GM21423 (cell line): Measurements from ENCODE around the gene USP4.
"Not testable (repeated sequence)": the region's sequence is repeated elsewhere in the genome, so short reads cannot be mapped to it uniquely, and the experiment has no call there.

Experiments used
- ATAC-seq: cut with Tn5 transposase; IDR thresholded peaks from one replicate; pipeline ENCODE4 v1.9.1; 2021; ENCODE audit warnings: mild to moderate bottlenecking, moderate library complexity; ENCODE audit not compliant: unreplicated experiment

The USP4 gene

DNA sequence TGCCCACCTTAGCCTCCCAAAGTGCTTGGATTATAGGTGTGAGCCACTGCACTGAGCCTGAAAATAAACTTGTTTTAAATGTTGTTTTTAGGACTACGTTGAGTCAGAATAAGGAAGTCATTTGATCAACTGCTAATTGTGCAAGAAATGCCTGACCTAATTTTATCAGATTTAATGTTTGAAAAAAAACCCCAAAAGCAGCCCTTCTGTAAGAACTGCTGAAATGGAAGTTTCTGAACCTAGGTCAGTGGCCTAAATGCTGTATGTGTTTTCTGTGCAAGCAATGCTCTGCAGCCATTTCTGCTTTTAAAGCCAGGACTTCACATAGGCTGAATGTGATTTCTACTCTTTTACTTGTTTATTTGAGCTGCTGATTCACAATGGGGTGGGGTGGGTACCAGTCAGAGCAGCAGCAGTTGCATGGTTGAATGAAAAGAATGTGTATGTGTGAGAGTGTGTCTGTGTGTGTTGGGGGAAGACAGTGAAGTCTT lies 11.7 kb upstream of the USP4 start:
- no peak for ATAC-seq

DNA sequence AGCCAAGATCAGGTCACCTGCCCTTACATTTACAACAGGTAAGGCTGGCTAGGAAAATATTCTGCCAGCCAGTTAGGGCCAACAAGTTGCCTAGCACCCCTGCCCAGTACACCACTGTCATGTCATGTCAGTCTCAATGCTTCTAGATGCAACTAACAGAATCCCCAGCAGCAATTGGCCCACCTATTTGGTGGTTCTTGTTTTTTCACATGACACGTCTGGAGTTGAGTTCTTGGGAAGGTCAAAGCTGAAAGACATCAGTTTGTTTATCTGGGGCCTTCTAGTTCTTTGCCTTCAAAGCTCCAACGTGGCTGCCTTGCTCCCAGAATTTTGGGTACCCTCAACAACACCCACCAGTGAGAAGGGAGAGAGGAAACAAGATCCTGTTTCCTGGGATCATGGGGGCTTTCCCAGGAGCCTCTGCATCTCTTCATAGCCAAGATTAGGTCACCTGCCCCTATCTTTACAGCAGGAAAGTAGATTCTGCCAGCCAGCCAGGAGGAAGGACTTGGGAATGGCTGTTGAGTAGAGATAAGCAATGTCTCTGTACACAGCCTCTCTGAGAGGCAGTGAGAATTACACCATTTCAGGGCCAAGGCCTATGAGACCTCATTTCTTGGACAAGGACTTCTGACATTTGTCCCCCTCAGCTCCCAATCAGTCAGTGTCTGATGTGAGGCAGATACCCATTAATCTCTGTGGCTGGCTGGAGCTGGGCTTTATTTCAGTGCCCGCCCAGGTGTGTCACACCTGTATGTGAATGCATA lies 9.7 kb upstream of the USP4 start:
- ATAC-seq: no peak

DNA sequence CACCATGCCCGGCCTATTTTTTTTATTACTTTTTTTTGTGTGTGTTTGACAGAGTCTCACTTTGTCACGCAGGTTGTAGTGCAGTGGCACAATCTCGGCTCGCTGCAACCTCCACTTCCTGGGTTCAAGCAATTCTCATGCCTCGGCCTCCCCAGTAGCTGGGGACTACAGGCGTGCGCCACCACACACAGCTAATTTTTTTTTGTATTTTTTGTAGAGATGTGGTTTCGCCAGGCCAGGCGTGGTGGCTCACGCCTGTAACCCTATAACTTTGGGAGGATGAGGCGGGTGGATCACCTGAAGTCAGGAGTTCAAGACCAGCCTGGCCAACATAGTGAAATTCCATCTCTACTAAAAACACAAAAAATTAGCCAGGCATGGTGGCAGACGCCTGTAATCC lies 8.5 kb upstream of the USP4 start:
- ATAC-seq: not testable (repeated sequence)

GRCh38 chr3:49346797-49347251 lies 7.0 kb upstream of the USP4 start:
- no peak for ATAC-seq

- ATAC-seq: no peak
Observed at GRCh38 chr3:49343163-49343562, 3.3 kb upstream of the USP4 start.

DNA sequence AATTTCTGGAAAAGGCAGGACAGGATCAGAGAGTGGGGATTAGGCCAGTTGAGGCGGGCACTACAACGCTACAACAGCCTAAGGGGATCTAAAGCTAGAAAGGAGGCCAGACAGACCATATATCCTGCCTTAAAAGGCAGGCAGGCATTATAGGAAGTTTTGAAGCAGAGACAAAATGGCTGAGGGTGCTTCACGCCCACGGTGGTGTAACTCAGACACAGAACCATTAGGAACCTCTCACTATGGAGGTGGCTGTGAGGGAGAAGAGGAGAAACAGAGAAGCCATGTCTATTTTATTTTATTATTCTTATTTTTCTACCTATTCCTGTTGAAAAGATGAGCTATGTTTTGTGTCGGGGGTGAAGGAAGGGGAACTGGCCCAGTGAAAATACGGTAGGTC lies 2.1 kb upstream of the USP4 start:
- ATAC-seq: no peak

DNA sequence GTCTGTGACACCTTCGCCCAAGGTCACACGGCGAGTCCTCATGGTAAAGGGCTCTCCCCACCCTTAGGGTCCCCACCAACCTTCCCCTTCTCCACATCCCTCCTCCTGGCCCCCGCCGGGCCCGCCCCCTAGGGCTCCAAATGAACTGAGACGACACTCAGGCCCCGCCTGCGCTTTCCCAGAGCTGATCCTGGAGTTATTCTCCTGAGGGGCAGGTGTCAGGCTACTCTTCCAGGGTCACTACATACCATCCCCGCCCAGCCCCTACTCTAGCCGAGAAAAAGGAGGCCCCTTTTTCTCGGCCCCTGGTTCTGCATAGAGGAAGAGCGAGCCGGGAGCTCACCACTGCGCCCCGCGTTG lies 292 bp downstream of the USP4 start:
- no peak for ATAC-seq

GRCh38 chr3:49333916-49334633 lies 5.8 kb downstream of the USP4 start:
- no peak for ATAC-seq

- no peak for ATAC-seq
Observed at GRCh38 chr3:49333091-49333490, 6.8 kb downstream of the USP4 start.

DNA sequence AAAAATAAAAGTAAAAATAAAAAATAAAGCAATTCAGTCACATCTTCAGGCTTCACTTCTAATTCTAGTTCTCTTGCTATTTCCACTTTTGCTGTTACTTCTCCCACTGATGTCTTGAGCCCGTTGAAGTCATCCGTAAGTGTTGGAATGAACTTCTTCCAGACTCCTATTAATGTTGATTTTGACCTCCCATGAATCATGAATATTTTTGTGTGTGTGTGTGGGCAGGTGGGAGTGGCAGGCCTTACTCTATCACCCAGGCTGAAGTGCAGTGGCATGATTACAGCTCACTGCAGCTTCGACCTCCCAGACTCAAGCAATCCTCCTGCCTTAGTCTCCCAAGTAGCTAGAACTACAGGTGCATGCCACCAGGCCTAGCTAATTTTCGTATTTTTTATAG lies 10.7 kb downstream of the USP4 start:
- no peak for ATAC-seq

GRCh38 chr3:49328350-49328749 lies 11.5 kb downstream of the USP4 start:
- not testable (repeated sequence) for ATAC-seq

DNA sequence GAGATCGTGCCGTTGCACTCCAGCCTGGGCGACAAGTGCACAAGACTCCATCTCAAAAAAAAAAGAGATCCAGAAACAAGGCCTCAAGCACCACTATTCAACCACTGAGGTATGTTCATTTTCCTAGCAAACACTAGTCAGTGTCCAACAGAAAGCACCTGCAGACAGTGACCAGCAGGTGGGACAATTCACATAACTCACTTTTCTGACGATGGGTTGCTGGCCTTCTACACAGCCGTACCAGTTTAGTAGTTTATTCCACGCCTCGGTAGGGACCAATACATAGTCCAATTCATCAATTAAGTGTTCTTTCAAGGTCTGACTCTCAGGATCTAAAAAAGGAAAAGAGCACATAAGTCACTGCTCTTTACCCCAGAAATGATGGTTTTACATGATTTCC lies 12.4 kb downstream of the USP4 start:
- no peak for ATAC-seq

DNA sequence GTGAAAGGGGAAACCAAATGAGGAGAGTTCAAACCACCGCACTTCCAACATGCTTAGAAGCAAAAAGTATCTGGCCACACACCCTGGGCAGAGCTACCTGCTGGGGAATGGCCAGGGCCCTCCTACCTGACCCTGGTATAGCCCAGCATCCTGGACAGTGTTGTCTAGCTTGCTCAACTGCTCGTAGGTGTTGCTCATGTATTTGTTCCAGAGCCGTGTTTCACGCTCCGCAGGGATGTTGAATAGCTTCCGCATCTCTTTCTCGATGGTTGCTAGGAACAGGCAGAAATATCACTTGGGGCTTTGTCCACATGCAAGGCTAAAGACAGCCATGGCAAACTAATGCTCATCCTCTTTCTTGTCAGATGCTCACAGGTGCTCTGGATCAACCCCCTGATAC lies 15.1 kb downstream of the USP4 start:
- ATAC-seq: no peak

DNA sequence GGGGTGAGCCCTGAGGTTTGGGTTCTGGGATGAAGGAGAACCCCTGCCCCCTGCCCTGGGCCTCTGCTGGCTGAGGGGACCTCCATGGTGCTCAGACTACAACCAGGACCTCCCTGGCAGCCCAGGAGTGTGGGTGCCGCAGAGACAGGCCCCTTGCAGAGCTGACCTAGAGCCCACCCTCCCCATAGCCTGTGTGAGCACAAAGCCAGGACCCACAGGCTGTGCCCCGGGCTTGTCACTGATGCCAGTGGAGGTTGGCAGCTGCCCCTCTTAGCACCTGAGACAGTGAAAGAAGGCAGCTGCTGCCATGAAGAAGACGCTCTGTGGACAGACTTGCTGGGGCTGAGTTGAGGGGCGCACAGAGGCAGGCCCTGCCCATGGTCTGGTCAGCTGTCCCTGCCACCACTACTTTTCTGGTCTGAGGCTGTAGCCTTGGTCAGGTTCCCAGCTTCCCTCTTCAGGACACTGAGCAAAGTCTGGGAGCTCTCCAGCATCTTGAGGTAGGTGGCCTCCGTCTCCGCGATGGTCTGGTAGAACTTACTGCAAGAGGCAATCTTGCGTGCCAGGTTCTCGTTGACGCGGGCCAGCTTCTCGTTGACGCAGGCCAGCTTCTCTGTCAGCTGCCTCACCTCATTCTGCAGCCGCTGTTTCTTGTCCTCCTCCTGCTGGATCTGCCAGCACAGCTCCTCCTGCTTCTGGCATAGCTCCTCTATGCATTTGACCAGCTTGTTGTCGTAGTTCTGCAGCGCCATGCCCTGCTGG lies 23.0 kb downstream of the USP4 start:
- ATAC-seq: no peak

DNA sequence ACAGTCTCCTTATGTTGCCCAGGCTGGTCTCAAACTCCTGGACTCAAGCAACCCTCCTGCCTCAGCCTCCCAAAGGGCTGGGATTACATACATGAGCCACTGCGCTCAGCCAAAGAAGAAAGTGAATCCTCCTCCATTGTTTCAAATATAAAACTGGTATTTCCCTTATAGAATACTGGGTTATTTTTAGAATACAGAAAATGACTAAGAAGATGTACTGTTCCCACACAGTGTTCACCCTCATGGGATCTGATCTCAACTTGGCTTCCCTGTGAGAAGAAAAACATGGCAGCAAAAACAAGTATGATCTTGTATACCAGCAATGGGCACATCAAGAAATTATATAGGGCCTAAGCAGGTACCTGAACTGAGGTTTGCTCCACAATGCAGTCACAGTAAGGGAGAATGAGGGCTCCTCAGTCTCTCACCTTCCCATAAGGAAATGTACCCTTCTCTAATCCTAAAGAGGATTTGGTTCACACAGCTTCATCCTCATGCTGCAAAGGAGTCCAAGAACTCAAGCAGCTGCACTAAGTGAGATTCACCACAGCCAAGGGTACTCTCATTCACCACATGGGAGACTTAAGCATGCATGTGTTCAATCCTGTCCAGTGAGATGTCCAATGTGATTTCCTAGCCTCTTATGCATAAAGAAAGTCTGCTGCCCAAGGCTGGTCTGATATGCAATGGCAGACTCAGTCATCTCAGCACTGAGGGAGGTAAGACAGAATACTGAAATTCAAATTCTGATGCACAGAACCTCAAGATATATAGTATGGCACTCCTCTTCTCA lies 25.8 kb downstream of the USP4 start:
- no peak for ATAC-seq

GRCh38 chr3:49311283-49311682 lies 28.6 kb downstream of the USP4 start:
- ATAC-seq: no peak

DNA sequence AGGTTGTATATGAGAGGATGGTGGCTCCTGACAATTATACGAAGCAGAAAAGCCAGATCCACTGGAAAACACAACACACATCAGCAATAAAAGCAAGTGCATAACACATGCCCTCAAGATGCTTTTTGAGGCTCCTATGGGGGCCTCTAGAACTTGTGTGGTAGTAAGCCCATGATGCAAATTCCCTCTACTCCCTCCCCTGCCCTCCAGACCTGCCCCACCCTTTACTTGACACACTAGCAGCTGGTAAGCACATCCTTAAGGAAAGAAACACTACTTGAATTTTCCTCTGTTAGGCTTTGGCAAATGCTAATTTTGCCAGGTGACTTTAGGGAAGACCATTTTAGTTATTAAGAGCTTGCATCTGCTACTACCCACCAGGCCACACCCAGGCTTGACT lies 29.2 kb downstream of the USP4 start:
- ATAC-seq: no peak

- no peak for ATAC-seq
Observed at GRCh38 chr3:49305608-49306007, 34.2 kb downstream of the USP4 start.

DNA sequence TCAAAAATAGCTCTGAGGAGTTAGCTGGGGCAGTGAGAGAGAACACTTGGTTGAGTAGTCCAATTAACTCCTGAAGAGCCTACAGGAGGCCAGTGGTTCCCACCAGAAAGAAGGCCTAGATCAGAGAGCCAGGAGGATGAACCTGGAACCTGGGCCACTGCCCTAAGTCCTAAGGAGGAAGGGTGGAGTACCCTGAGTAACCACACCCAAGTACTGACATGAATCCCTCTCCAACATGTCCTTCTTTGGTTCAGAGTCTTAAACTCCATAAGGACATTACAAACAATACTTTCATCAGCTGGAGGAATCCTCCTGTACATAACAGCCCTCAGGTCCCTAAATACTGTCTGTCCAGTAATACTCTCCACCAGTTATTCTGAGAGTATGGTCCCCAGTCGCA lies 37.2 kb downstream of the USP4 start:
- no peak for ATAC-seq

DNA sequence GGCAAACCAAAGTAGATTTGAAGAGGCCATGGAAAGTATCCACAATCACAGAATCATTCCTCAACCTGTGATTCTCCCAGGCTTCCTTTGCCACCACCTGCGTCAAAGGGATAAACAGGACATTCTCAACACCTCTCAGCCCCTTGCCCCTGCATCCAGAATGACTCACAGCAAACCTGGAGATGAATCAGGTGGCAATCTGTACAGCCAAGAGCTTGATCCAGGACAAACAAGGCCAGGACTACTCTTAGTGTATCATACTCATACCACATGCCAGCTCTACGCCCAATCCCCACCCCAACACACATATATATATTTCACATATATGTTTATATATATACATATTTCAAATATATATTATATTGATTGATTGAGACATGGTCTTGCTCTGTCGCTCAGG lies 39.3 kb downstream of the USP4 start:
- no peak for ATAC-seq

- no peak for ATAC-seq
Observed at GRCh38 chr3:49298511-49298910, 41.3 kb downstream of the USP4 start.
